T-helper 22 cell (primary cell): ENCODE measurements around the gene TNFAIP2.

Source experiments
- DNase-seq: peaks from one replicate; pipeline ENCODE4 v3.0.0-alpha.2; 2020; ENCODE audit warnings: low read depth

Gene TNFAIP2

DNA sequence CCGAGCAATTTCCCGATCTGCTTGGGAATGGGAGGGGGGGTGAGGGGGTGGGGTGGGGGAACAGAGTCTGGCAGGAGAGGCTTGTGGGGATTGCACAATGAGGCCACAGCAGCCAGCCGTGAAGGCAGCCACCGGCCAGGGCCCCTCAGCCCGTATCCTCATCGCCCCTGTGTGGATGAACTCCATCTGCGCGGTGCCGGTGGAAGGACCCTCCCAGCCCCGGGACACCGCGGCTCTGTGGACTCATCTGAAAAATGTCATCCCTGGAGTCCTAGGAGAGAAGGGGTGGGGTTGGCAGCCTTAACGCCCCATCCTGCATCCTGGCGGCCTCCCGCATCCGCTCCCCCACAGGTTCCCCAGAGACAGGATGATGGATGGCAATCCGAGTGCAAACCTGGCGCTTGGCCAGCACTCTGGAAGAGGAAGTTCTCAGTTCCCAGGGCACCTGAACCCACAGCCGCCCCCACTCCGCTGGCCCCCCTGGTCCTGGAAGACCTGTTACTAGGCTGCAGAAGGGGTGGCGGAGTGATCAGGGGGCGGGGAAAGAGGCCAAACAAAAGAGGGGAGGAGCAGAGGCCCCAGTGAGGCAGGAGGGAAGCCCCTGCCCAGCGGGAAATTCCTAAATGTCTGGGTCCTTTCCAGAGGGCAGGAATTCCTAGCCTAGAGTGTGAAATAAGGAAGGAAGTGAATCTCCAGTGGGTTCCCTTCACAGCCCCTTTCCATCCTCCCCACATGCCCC, 1.2 kb upstream of the TNFAIP2 start:
- DNase-seq = no peak

- no peak for DNase-seq
These were observed 695 bp upstream of the TNFAIP2 start for GRCh38 chr14:103122585-103122946.

- DNase-seq = no peak
These were observed 606 bp downstream of the TNFAIP2 start for GRCh38 chr14:103123634-103124500.

DNA sequence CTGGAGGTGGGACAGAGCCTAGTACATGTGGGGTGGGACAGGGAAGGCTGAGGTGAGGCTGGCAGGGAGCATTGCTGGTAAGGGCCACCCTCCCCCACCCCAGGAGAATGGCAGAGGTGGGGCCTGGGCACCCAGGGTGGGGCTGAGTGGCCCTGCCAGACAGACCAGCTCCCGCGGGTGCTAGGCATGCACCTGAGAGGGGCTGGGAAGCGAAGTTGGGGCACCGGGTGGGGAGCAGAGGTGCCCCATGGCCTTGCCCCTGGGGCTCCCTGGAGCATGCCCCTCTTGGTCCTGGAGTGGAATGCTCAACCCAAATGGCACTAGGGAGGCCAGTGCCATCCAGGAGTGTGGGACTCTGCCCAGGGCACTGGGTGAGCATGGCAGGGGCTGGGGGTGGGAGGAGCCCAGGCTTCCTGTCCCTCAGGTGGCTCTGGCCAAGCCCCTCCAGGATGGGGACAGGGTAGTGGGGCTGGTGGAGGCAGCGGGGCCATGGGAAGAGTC, 1.3 kb downstream of the TNFAIP2 start:
- no peak for DNase-seq

GRCh38 chr14:103125098-103126070, 2.1 kb downstream of the TNFAIP2 start:
- no peak for DNase-seq

- no peak for DNase-seq
These were observed 3.0 kb downstream of the TNFAIP2 start for GRCh38 chr14:103126088-103126872.

- DNase-seq = no peak
These were observed 3.6 kb downstream of the TNFAIP2 start for GRCh38 chr14:103126873-103127304.

- DNase-seq = no peak
These were observed 4.1 kb downstream of the TNFAIP2 start for GRCh38 chr14:103127356-103127755.

GRCh38 chr14:103127861-103128598, 4.8 kb downstream of the TNFAIP2 start:
- DNase-seq = no peak

DNA sequence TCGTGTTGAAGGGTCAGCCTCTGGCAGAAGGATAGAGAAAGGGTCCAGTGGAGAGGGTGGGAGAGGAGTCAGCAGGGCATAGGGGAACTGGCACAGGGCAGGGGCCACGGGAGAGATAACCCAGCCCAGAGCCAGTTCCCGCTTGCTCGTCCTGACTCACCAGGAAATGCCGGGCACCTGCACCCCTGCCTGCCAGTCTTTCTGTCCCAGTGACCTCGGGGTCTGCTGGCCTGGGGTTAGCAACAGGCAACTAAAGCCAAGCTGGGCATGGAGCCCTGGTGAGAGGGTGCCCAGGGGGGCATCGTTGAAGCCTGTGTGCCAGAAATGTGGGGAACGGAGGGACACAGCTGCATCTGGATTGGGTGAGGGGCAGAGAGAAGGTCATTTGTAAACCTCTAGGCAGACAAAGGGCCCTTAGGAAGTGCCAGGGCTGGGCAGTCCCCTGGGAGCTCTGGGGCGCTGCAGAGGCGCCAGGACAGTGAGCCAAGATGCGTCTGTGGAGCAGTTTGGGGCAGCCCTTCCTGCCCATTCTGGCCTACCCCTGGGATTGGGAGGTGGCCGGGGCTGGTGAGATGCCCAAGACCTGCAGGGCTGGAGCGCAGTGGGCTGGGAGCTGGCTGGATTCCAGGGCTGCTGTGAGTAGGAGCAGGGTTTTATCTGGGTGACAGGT, 5.5 kb downstream of the TNFAIP2 start:
- no peak for DNase-seq

GRCh38 chr14:103129301-103130016, 6.2 kb downstream of the TNFAIP2 start:
- DNase-seq = no peak

- no peak for DNase-seq
These were observed 6.9 kb downstream of the TNFAIP2 start for GRCh38 chr14:103130017-103130764.

DNA sequence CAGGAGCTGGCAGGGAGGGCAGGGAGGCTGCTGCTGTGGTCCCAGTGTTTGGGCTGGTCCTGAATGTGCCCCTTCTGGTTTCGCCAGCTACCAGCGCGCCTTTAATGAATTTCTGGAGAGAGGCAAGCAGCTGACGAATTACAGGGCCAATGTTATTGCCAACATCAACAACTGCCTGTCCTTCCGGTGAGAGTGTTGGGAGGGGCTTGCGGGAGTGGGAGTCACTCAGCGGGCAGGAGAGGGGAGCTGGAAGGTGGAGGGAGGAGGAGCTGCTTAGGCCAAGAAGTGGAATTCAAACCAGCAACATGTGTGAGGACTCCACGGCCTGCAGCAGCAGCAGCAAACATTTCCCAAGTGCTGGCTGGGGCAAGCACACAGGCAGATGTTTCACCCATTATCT, 7.7 kb downstream of the TNFAIP2 start:
- DNase-seq = no peak

- no peak for DNase-seq
These were observed 8.3 kb downstream of the TNFAIP2 start for GRCh38 chr14:103131580-103131979.

GRCh38 chr14:103132381-103133209, 9.3 kb downstream of the TNFAIP2 start:
- DNase-seq = no peak

DNA sequence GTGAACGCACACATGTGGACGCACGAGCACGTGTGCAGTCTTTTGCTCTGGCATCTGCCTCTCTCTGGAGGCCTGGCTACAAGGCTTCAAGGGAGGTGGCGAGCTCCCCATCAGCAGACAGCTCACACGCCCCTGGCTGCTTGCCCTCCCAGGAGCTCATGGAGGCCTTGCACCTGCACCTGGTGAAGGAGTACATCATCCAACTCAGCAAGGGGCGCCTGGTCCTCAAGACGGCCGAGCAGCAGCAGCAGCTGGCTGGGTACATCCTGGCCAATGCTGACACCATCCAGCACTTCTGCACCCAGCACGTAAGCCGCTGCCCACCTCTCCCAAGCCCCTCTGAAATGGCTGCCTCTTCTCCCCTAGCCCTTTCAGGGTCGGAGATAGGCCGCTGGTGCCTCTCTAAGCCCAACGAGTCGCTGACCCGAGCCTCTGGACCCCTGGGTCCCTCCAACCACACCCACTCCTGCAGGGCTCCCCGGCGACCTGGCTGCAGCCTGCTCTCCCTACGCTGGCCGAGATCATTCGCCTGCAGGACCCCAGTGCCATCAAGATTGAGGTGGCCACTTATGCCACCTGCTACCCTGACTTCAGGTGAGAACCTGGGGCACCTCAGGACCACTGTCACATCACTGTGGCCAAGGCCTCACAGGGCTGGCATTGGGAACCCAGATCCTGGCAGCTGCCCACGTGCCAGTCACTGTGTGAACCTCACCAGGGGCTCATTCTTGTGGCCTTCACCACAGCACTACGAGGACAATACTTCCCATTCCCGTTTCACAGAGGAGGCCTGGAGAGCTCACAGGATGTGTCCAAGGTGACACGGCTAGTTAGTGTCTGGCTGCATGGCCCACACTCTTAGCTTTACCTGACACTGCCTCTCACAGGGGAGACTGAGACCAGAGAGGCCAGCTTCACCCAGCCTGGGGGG, 10.2 kb downstream of the TNFAIP2 start:
- DNase-seq = no peak
